Trophoblast cell (in vitro differentiated cells and primary cell): ENCODE results near the gene SERPINB6.

Experiments used
- DNase-seq, 2 donors: peaks; one replicate each; pipeline ENCODE4 v3.0.0-alpha.2; 2016
- H2AFZ ChIP-seq: 2 replicates; pipeline ENCODE4 v1.6.1; 2013; ENCODE audit warnings: low read length, moderate library complexity, mild to moderate bottlenecking; ENCODE audit not compliant: insufficient read depth, poor library complexity
- H2AK5ac ChIP-seq: 2 replicates; pipeline ENCODE4 v1.6.1; 2013; ENCODE audit warnings: mild to moderate bottlenecking, low read length
- H2BK120ac ChIP-seq: 2 replicates; pipeline ENCODE4 v1.6.1; 2013; ENCODE audit warnings: low read length, mild to moderate bottlenecking, moderate library complexity; ENCODE audit not compliant: insufficient read depth, poor library complexity
- H2BK12ac ChIP-seq: 2 replicates; pipeline ENCODE4 v1.6.1; 2013; ENCODE audit warnings: mild to moderate bottlenecking, low read length, moderate library complexity
- H2BK5ac ChIP-seq: 2 replicates; pipeline ENCODE4 v1.6.1; 2013; ENCODE audit warnings: low read length, low read depth, moderate library complexity, mild to moderate bottlenecking; ENCODE audit not compliant: poor library complexity
- H3K14ac ChIP-seq: 2 replicates; pipeline ENCODE4 v1.6.1; 2013; ENCODE audit warnings: mild to moderate bottlenecking, low read length
- H3K18ac ChIP-seq: 2 replicates; pipeline ENCODE4 v1.6.1; 2013; ENCODE audit warnings: mild to moderate bottlenecking, low read length
- H3K23ac ChIP-seq: 2 replicates; pipeline ENCODE4 v1.6.1; 2013; ENCODE audit warnings: low read length
- H3K27ac ChIP-seq: 2 replicates; pipeline ENCODE4 v1.5.1; 2013; ENCODE audit warnings: low read depth, mild to moderate bottlenecking, inconsistent platforms, low read length, moderate library complexity
- H3K27me3 ChIP-seq: 2 replicates; pipeline ENCODE4 v1.6.1; 2013; ENCODE audit warnings: inconsistent platforms, mild to moderate bottlenecking, low read length, moderate library complexity; ENCODE audit not compliant: insufficient read depth
- H3K36me3 ChIP-seq, 2 experiments: 1 replicate in 1 of 2; 2 replicates in 1 of 2; pipeline ENCODE4 v1.6.1; 2013; ENCODE audit warnings: low read length in 2 of 2, mild to moderate bottlenecking in 2 of 2, moderate library complexity in 1 of 2; ENCODE audit not compliant: insufficient read depth in 2 of 2, control insufficient read depth in 1 of 2
- H3K4ac ChIP-seq: 2 replicates; pipeline ENCODE4 v1.6.1; 2013; ENCODE audit warnings: low read depth, mild to moderate bottlenecking, low read length, moderate library complexity
- H3K4me1 ChIP-seq, 2 experiments: 1 replicate in 1 of 2; 2 replicates in 1 of 2; pipeline ENCODE4 v1.6.1; 2013; ENCODE audit warnings: low read length in 2 of 2, mild to moderate bottlenecking in 2 of 2, moderate library complexity in 1 of 2; ENCODE audit not compliant: insufficient read depth in 2 of 2, control insufficient read depth in 1 of 2
- H3K4me2 ChIP-seq: 2 replicates; pipeline ENCODE4 v1.6.1; 2013; ENCODE audit warnings: inconsistent platforms, mild to moderate bottlenecking, low read length, moderate library complexity
- H3K4me3 ChIP-seq: 2 replicates; pipeline ENCODE4 v1.5.1; 2013; ENCODE audit warnings: mild to moderate bottlenecking, low read depth, low read length, inconsistent platforms
- H3K79me1 ChIP-seq: one replicate; pipeline ENCODE4 v1.6.1; 2013; ENCODE audit warnings: low read length
- H3K79me2 ChIP-seq: 2 replicates; pipeline ENCODE4 v1.6.1; 2013; ENCODE audit warnings: low read length, mild to moderate bottlenecking; ENCODE audit not compliant: control insufficient read depth, insufficient read depth, poor library complexity
- H3K9ac ChIP-seq: 2 replicates; pipeline ENCODE4 v1.6.1; 2013; ENCODE audit warnings: mild to moderate bottlenecking, low read length
- H3K9me3 ChIP-seq: 2 replicates; pipeline ENCODE4 v1.6.1; 2013; ENCODE audit warnings: low read depth, mild to moderate bottlenecking, control low read depth, inconsistent platforms, low read length; ENCODE audit not compliant: insufficient read depth
- H4K12ac ChIP-seq: 2 replicates; pipeline ENCODE4 v1.6.1; 2013; ENCODE audit warnings: low read depth, mild to moderate bottlenecking, low read length, moderate library complexity
- H4K8ac ChIP-seq: 2 replicates; pipeline ENCODE4 v1.6.1; 2013; ENCODE audit warnings: low read depth, mild to moderate bottlenecking, low read length, moderate library complexity
- H4K91ac ChIP-seq: one replicate; pipeline ENCODE4 v1.6.1; 2013; ENCODE audit warnings: low read depth, mild to moderate bottlenecking, low read length, moderate library complexity
- WGBS: extraction: QIAGEN DNeasy Blood & Tissue Kit; methylation state at CpG from one replicate; pipeline ENCODE4 v1.1.7; 2013; ENCODE audit warnings: missing lambda C conversion rate; ENCODE audit not compliant: insufficient read length, insufficient coverage; ENCODE audit errors: extremely low coverage; 5-methylcytosine and 5-hydroxymethylcytosine counted together

The SERPINB6 gene

GRCh38 chr6:2956930-2957685, 14.3 kb downstream of the SERPINB6 start:
- Histone ChIP-seq H2BK5ac (no peak overlapping the region), H3K9me3 (peaks cover 4% of the 10 kb centered on the region), H2AK5ac (no peak overlapping the region), H3K4me1 (peaks cover 7 to 17% of the 10 kb centered on the region in 2 experiments), H2BK120ac (no peak overlapping the region), H3K4me2 (no peak overlapping the region), H3K18ac (no peak overlapping the region), H4K12ac (no peak overlapping the region), H2BK12ac (no peak overlapping the region), H2AFZ (no peak overlapping the region), H3K36me3 (peaks cover 4 to 6% of the 10 kb centered on the region in 2 experiments), H3K27ac (no peak overlapping the region), H3K79me2 (no peaks in the 10 kb centered on the region), H3K4ac (no peak overlapping the region), H3K23ac (no peak overlapping the region), H3K4me3 (no peak overlapping the region), H3K79me1 (no peaks in the 10 kb centered on the region), H4K91ac (no peak overlapping the region), H4K8ac (no peak overlapping the region), H3K9ac (no peak overlapping the region), H3K14ac (no peak overlapping the region), H3K27me3 (no peaks in the 10 kb centered on the region)
- WGBS = no CpG with 5 or more reads among the region's 5 CpGs
- no peak for DNase-seq

- no peak overlapping the region for H3K9ac ChIP-seq
- no peaks in the 10 kb centered on the region for H3K79me2 ChIP-seq
- no peak overlapping the region for H3K27ac ChIP-seq
- no peak for DNase-seq
- no peaks in the 10 kb centered on the region for H3K27me3 ChIP-seq
- no peak overlapping the region for H3K18ac ChIP-seq
- H2BK12ac ChIP-seq = no peak overlapping the region
- no peak overlapping the region for H2BK5ac ChIP-seq
- H3K9me3 ChIP-seq = peaks cover 2% of the 10 kb centered on the region
- no peak overlapping the region for H3K14ac ChIP-seq
- no peak overlapping the region for H3K4ac ChIP-seq
- H3K4me1 ChIP-seq = peaks cover 0 to 2% of the 10 kb centered on the region in 2 experiments
- no peak overlapping the region for H2AFZ ChIP-seq
- no peaks in the 10 kb centered on the region for H3K79me1 ChIP-seq
- H4K91ac ChIP-seq = no peak overlapping the region
- H3K36me3 ChIP-seq = peaks cover 8 to 11% of the 10 kb centered on the region in 2 experiments
- no peak overlapping the region for H3K4me3 ChIP-seq
- no peak overlapping the region for H4K12ac ChIP-seq
- no CpG with 5 or more reads among the region's 12 CpGs for WGBS
- peak overlapping the region; percentile 39 for H4K8ac ChIP-seq
- no peak overlapping the region for H3K4me2 ChIP-seq
- no peak overlapping the region for H2BK120ac ChIP-seq
- H2AK5ac ChIP-seq = no peak overlapping the region
- H3K23ac ChIP-seq = no peak overlapping the region
These were observed 18.3 kb downstream of the SERPINB6 start for GRCh38 chr6:2953098-2953497.

DNA sequence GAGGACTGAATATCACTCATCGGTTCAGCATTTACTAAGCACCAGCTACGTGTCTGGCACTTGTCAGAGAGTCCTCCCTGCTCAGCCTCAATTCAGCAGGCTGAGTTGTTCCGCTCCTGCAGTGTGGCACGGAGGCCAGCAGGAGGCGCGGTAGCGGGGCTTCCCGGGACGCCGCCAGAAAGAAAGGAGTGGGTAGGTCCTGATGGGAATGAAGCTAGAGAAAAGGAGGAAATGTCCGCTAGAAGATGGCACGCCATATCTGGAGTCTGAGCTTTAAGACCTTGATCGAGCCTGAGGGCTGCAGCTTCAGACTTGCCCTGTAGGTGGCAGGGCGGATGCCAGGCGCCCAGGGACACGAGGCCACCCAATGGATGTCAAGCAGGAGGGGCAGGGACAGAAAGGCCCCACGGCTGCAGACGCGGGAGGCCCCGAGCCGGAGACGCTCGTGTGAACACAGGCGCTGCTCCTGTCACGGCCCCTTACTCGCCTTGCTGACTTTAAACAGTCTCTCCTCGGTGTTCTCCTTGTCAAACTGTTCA, 18.7 kb downstream of the SERPINB6 start:
- Histone ChIP-seq H3K4ac (no peak overlapping the region), H3K27ac (no peak overlapping the region), H2AFZ (no peak overlapping the region), H3K9ac (no peak overlapping the region), H3K36me3 (peaks cover 13 to 15% of the 10 kb centered on the region in 2 experiments), H3K14ac (no peak overlapping the region), H3K23ac (no peak overlapping the region), H4K12ac (no peak overlapping the region), H3K9me3 (no peaks in the 10 kb centered on the region), H3K4me2 (peak overlapping the region; percentile 32), H3K4me3 (no peak overlapping the region), H3K18ac (no peak overlapping the region), H3K27me3 (no peaks in the 10 kb centered on the region), H2BK120ac (no peak overlapping the region), H2BK5ac (no peak overlapping the region), H4K91ac (no peak overlapping the region), H3K79me2 (no peaks in the 10 kb centered on the region), H4K8ac (peak overlapping the region; percentile 39), H3K4me1 (peaks cover 0 to 2% of the 10 kb centered on the region in 2 experiments), H2BK12ac (no peak overlapping the region), H2AK5ac (no peak overlapping the region), H3K79me1 (no peaks in the 10 kb centered on the region)
- WGBS = no CpG with 5 or more reads among the region's 27 CpGs
- DNase-seq = peak; percentile 82 to 92

- Histone ChIP-seq H3K14ac (no peak overlapping the region), H3K79me1 (no peaks in the 10 kb centered on the region), H3K4me1 (peaks cover 0 to 2% of the 10 kb centered on the region in 2 experiments), H3K36me3 (peaks cover 13 to 15% of the 10 kb centered on the region in 2 experiments), H4K91ac (no peak overlapping the region), H4K8ac (no peak overlapping the region), H2AFZ (no peak overlapping the region), H4K12ac (no peak overlapping the region), H2AK5ac (no peak overlapping the region), H3K27me3 (no peaks in the 10 kb centered on the region), H3K79me2 (no peaks in the 10 kb centered on the region), H2BK5ac (no peak overlapping the region), H3K9me3 (no peaks in the 10 kb centered on the region), H2BK12ac (no peak overlapping the region), H3K18ac (no peak overlapping the region), H3K23ac (no peak overlapping the region), H3K4me2 (no peak overlapping the region), H3K27ac (no peak overlapping the region), H3K4me3 (no peak overlapping the region), H3K4ac (no peak overlapping the region), H3K9ac (no peak overlapping the region), H2BK120ac (no peak overlapping the region)
- WGBS = no CpG with 5 or more reads among the region's 8 CpGs
- no peak for DNase-seq
These were observed 19.6 kb downstream of the SERPINB6 start for GRCh38 chr6:2951728-2952127.
